GM23248 (cell line): ENCODE results near the gene IGFL4. TPM values are rescaled to one million over a fixed set of nuclear protein-coding genes. Genes with fewer than 3 reads are reported as not detected.

ENCODE experiments used
- DNase-seq: peaks from one replicate; pipeline ENCODE4 v3.0.0-alpha.2; 2015
- H2AFZ ChIP-seq: fragments of 200-600 bp; sonication (generic); 2 replicates; pipeline ENCODE4 v1.6.1; 2016; ENCODE audit warnings: antibody characterized with exemption
- H3F3A ChIP-seq: fragments of 200-600 bp; sonication (generic); 2 replicates; pipeline ENCODE4 v1.6.1; 2016; ENCODE audit warnings: mild to moderate bottlenecking, antibody characterized with exemption, mixed run types; ENCODE audit not compliant: insufficient read depth
- H3K27ac ChIP-seq: fragments of 200-600 bp; sonication (generic); 2 replicates; pipeline ENCODE4 v1.5.1; 2016; ENCODE audit warnings: mild to moderate bottlenecking
- H3K27me3 ChIP-seq: fragments of 200-600 bp; sonication (generic); replicated peaks from 2 replicates; pipeline ENCODE4 v1.6.1; 2016; ENCODE audit warnings: mild to moderate bottlenecking; ENCODE audit not compliant: insufficient read depth
- H3K36me3 ChIP-seq: fragments of 200-600 bp; sonication (generic); 2 replicates; pipeline ENCODE4 v1.6.1; 2016; ENCODE audit warnings: low read depth, mild to moderate bottlenecking
- H3K4me1 ChIP-seq: fragments of 200-600 bp; sonication (generic); 2 replicates; pipeline ENCODE4 v1.6.1; 2016; ENCODE audit warnings: mild to moderate bottlenecking; ENCODE audit not compliant: insufficient read depth
- H3K4me2 ChIP-seq: fragments of 200-600 bp; sonication (generic); one replicate; pipeline ENCODE4 v1.6.1; 2016; ENCODE audit warnings: mild to moderate bottlenecking; ENCODE audit not compliant: unreplicated experiment
- H3K4me3 ChIP-seq: fragments of 200-600 bp; sonication (generic); 2 replicates; pipeline ENCODE4 v1.5.1; 2016; ENCODE audit warnings: mild to moderate bottlenecking
- H3K79me2 ChIP-seq: fragments of 200-600 bp; sonication (generic); 2 replicates; pipeline ENCODE4 v1.6.1; 2016; ENCODE audit warnings: mild to moderate bottlenecking; ENCODE audit not compliant: insufficient read depth
- H3K9ac ChIP-seq: fragments of 200-600 bp; sonication (generic); 2 replicates; pipeline ENCODE4 v1.6.1; 2016; ENCODE audit warnings: mild to moderate bottlenecking
- H3K9me2 ChIP-seq: fragments of 200-600 bp; sonication (generic); 2 replicates; pipeline ENCODE4 v1.6.1; 2016; ENCODE audit warnings: mixed run types, mild to moderate bottlenecking, moderate library complexity; ENCODE audit not compliant: insufficient read depth
- H3K9me3 ChIP-seq: fragments of 200-600 bp; sonication (generic); one replicate; pipeline ENCODE4 v1.6.1; 2017; ENCODE audit warnings: low read depth
- H4K20me1 ChIP-seq: fragments of 200-600 bp; sonication (generic); 2 replicates; pipeline ENCODE4 v1.6.0; 2016; ENCODE audit not compliant: insufficient read depth
- EZH2 ChIP-seq: fragments of 200-600 bp; sonication (generic); IDR thresholded peaks from 2 replicates; pipeline ENCODE4 v1.6.1; 2018; ENCODE audit warnings: antibody characterized with exemption, mild to moderate bottlenecking; ENCODE audit not compliant: insufficient read depth, poor library complexity, severe bottlenecking
- EZH2phosphoT487 ChIP-seq: fragments of 200-600 bp; sonication (generic); IDR thresholded peaks from 2 replicates; pipeline ENCODE4 v1.6.1; 2018; ENCODE audit warnings: antibody characterized with exemption, moderate library complexity, mild to moderate bottlenecking, low read depth; ENCODE audit not compliant: insufficient read depth
- WGBS, 2 experiments: methylation state at CpG; one replicate each; pipeline ENCODE4 v1.1.6; 2015 to 2017; ENCODE audit warnings: low lambda C conversion rate in 2 of 2, low coverage in 1 of 2; ENCODE audit errors: missing lambda C conversion rate in 2 of 2; 5-methylcytosine and 5-hydroxymethylcytosine counted together
- in situ Hi-C: fragments of 300-500 bp; cut with MboI; formaldehyde crosslinking; loops from 2 replicates; pipeline ENCODE4 v1.15.0; 2020
- polyA plus RNA-seq: library from polyadenylated mRNA; unstranded; fragments of >200 nt; fragmentation: Nextera tagmentation; extraction: Ambion mirVana; gene quantifications from 2 replicates; pipeline ENCODE4 v1.2.1, GENCODE V29; 2016
- total RNA-seq: library from RNA; depleted of rRNA; stranded (reverse); fragments of >200 nt; shearing (Covaris generic); gene quantifications from 2 replicates; pipeline ENCODE4 v1.2.3, GENCODE V29; 2014

Gene IGFL4
- total and polyA plus RNA-seq, 2 experiments from 2014 or later: not detected

GRCh38 chr19:46035546-46035945, 5.3 kb downstream of the IGFL4 start:
- TF ChIP-seq EZH2 (no peak), EZH2phosphoT487 (no peak)
- no peak overlapping the region for H3K4me2 ChIP-seq
- in situ Hi-C loops: no loop called here
- peaks cover 34% of the 10 kb centered on the region for H3K27me3 ChIP-seq
- H4K20me1 ChIP-seq: no peaks in the 10 kb centered on the region
- no peak overlapping the region for H3K9ac ChIP-seq
- H3K4me3 ChIP-seq: no peak overlapping the region
- H3K4me1 ChIP-seq: no peaks in the 10 kb centered on the region
- H3K79me2 ChIP-seq: no peaks in the 10 kb centered on the region
- no peaks in the 10 kb centered on the region for H3F3A ChIP-seq
- no peak for DNase-seq
- H3K36me3 ChIP-seq: no peaks in the 10 kb centered on the region
- 52 to 56% methylated on average over 6 of the region's 6 CpGs for WGBS, 2 experiments
- H3K9me2 ChIP-seq: no peaks in the 10 kb centered on the region
- no peak overlapping the region for H2AFZ ChIP-seq
- H3K27ac ChIP-seq: no peak overlapping the region
- H3K9me3 ChIP-seq: no peaks in the 10 kb centered on the region

- Histone ChIP-seq H3K9me2 (no peaks in the 10 kb centered on the region), H3F3A (no peaks in the 10 kb centered on the region), H3K27me3 (peaks cover 29% of the 10 kb centered on the region), H3K4me3 (no peak overlapping the region), H3K9ac (no peak overlapping the region), H4K20me1 (no peaks in the 10 kb centered on the region), H3K4me2 (no peak overlapping the region), H2AFZ (no peak overlapping the region), H3K4me1 (no peaks in the 10 kb centered on the region), H3K36me3 (no peaks in the 10 kb centered on the region), H3K27ac (no peak overlapping the region), H3K9me3 (no peaks in the 10 kb centered on the region), H3K79me2 (no peaks in the 10 kb centered on the region)
- 85 to 94% methylated on average over 10 to 11 of the region's 11 CpGs for WGBS, 2 experiments
- TF ChIP-seq EZH2phosphoT487 (no peak), EZH2 (no peak)
- DNase-seq: no peak
- in situ Hi-C loops: no loop called here
Observed at GRCh38 chr19:46033401-46033800, 7.4 kb downstream of the IGFL4 start.

- Histone ChIP-seq H3K27me3 (peaks cover 29% of the 10 kb centered on the region), H3K9me3 (no peaks in the 10 kb centered on the region), H3K79me2 (no peaks in the 10 kb centered on the region), H3F3A (no peaks in the 10 kb centered on the region), H3K4me1 (no peaks in the 10 kb centered on the region), H3K27ac (no peak overlapping the region), H3K9me2 (no peaks in the 10 kb centered on the region), H3K9ac (no peak overlapping the region), H3K4me3 (no peak overlapping the region), H3K36me3 (no peaks in the 10 kb centered on the region), H2AFZ (no peak overlapping the region), H3K4me2 (no peak overlapping the region), H4K20me1 (no peaks in the 10 kb centered on the region)
- TF ChIP-seq EZH2 (no peak), EZH2phosphoT487 (no peak)
- in situ Hi-C loops: no loop called here
- WGBS, 2 experiments: 27 to 39% methylated on average over 3 of the region's 3 CpGs
- DNase-seq: no peak
Observed at GRCh38 chr19:46032597-46033025, 8.2 kb downstream of the IGFL4 start.

- Histone ChIP-seq H3F3A (no peaks in the 10 kb centered on the region), H4K20me1 (no peaks in the 10 kb centered on the region), H3K9me2 (no peaks in the 10 kb centered on the region), H3K4me1 (no peaks in the 10 kb centered on the region), H3K9me3 (no peaks in the 10 kb centered on the region), H3K27me3 (peaks cover 25% of the 10 kb centered on the region), H3K36me3 (no peaks in the 10 kb centered on the region), H3K27ac (no peak overlapping the region), H3K4me3 (no peak overlapping the region), H3K79me2 (no peaks in the 10 kb centered on the region), H3K9ac (no peak overlapping the region), H2AFZ (no peak overlapping the region), H3K4me2 (no peak overlapping the region)
- in situ Hi-C loops: no loop called here
- WGBS, 2 experiments: 54% methylated on average over 4 to 5 of the region's 5 CpGs
- DNase-seq: no peak
- TF ChIP-seq EZH2 (no peak), EZH2phosphoT487 (no peak)
Observed at GRCh38 chr19:46031781-46032596, 8.8 kb downstream of the IGFL4 start.
